Sciatic nerve (tissue), 2 donors: ENCODE results near the gene PDE4C. TPM values are rescaled to one million over a fixed set of nuclear protein-coding genes. Genes with fewer than 3 reads are reported as not detected.

Source experiments
- ATAC-seq: fragments of 200-7000 bp; cut with Tn5 transposase; one replicate; pipeline ENCODE4 v1.9.1; 2020; ENCODE audit warnings: mild to moderate bottlenecking, moderate library complexity
- DNase-seq: peaks from one replicate; pipeline ENCODE4 v3.0.0-alpha.2; 2020; ENCODE audit warnings: low spot score
- intact Hi-C: fragments of 100-400 bp; cut with DNase I; formaldehyde crosslinking; loops from one replicate; pipeline ENCODE4 v1.14.2; 2022
- total RNA-seq: library from RNA; stranded (reverse); fragmentation: NEBNext Ultra II Directional; extraction: Animal tissue kit (Norgen Biotek cat#: 25700); gene quantifications from one replicate; pipeline ENCODE4 v1.2.1, GENCODE V29; 2021
- donor health status: DM: no; HTN: no; CAD: no.
- donor health status: DM: no; HTN: no; CAD: no.

Gene PDE4C
- total RNA-seq, 1 donor from 2014 or later, result 2.1 TPM

- intact Hi-C loops, result no loop called here
- DNase-seq (no peak), ATAC-seq (no peak)
Observed at GRCh38 chr19:18257503-18258470, 31.5 kb upstream of the PDE4C start.

- DNase-seq (no peak), ATAC-seq (no peak)
- intact Hi-C loops, result no loop called here
Observed at GRCh38 chr19:18254546-18255503, 28.6 kb upstream of the PDE4C start.

DNA sequence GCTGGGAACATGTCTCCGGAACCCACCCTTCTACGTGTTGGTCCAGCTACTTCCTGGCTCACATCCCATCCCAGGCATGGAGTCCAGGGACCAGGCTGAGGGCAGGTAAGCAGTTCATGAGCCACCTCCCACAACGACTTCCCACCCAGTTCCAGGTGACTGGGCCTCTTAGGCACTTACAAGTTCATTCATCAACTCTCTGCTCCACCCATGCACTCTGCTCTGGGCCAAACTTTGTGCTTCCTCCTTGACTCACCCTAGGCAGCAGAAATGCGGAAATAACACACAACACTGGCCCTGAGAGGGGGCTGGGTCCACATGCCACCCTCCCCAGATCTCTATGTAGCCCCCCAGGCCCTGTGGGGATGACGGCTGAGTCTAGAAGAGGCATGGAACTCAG is 27.5 kb upstream of the PDE4C start:
- intact Hi-C loops, result no loop called here
- DNase-seq, result no peak
- ATAC-seq, result no peak

DNA sequence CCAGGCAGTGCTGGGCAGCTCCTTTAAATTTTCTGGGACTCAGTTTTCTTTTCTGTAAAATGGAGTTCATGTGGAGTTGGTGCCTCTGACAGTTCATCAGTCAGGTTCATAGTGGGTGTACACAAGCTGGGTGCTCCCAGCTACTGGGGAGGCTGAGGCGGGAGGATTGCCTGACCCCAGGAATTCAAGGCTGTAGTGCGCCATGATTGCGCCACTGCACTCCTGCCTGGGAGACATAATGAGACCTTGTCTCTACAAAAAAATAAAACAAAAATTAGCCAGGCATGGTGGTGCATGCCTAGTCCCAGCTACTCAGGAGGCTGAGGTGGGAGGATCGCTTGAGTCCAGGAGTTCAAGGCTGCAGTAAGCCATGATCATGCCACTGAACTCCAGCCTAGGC is 26.9 kb upstream of the PDE4C start:
- intact Hi-C loops, result no loop called here
- ATAC-seq (no peak), DNase-seq (no peak)

GRCh38 chr19:18252370-18252717 is 26.1 kb upstream of the PDE4C start:
- intact Hi-C loops, result no loop called here
- ATAC-seq, result no peak
- DNase-seq, result no peak

DNA sequence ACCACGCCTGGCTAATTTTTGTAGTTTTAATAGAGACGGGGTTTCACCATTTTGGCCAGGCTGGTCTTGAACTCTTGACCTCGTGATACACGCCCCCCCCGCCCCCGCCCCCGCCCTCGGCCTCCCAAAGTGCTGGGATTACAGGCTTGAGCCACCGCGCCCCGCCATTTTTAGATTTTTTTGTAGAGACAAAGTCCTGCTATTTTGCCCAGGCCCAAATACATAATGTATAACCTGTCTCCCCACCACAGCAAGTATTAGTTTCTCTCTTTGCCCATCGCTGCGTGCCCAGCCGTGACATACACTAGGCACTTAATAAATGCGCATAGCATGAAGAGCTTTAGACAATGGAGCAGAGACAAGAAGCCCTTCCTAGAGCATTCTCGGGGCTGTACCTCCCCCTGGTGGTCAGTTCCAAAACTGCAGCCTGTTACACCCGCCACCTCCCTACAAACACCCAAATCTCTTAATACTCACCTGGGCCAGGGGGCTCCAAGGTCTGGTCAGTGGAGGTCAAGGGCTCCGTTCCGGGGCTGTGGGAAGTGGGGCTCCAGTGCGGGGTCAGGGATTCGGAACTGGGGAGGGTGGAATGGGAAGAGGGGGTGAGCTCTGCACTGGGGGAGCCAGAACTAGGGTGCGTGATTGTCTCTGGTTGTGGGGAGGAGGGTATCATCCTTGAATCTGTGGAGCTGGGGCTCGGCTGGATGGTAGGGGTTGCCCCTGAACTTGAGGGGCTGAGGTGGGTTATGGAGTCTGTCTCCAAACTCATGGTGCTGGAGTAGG is 25.5 kb upstream of the PDE4C start:
- intact Hi-C loops, result no loop called here
- DNase-seq, result peak; percentile 87
- peak; percentile 74 for ATAC-seq

DNA sequence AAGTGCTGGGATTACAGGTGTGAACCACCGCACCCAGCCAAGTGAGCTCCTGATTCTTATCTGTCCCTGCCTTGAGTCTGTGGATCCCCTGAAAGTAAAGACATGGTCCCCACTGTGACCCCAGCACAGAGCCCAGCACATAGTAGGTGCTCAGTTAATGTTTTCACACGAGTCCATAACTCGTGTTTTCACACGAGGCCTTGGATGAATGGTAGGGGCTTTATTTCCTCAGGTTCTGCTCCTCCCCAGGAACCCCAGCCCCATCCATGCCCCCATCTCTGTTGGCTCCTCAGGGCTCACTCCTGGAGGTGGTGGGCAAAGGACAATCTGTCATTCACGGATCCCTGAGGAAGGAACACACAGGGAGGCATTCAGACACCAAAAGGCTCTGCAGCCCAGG is 23.6 kb upstream of the PDE4C start:
- intact Hi-C loops, result loop anchor here (5.0 kb wide), 1 partner anchor 128 kb away; no protein-coding TSS in a partner anchor
- no peak for ATAC-seq
- no peak for DNase-seq

DNA sequence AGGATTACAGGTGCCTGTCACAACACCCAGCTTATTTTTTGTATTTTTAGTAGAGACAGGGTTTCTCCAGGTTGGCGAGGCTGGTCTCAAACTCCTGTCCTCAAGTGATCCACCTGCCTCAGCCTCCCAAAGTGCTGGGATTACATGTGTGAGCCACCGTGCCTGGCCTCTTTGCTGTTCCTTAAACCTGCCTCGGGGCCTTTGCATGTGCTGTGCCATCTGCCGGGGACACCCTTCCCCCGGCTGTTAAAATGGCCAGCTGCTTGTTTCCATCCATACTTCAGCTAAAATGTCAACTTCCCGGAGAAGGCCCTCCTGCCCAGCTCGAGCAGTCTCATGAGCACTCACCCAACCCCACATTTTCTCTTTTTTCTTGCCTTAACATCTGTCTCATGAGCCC is 19.1 kb upstream of the PDE4C start:
- no peak for DNase-seq
- intact Hi-C loops, result loop anchor here (5.0 kb wide), 1 partner anchor 123 kb away; no protein-coding TSS in a partner anchor
- no peak for ATAC-seq

DNA sequence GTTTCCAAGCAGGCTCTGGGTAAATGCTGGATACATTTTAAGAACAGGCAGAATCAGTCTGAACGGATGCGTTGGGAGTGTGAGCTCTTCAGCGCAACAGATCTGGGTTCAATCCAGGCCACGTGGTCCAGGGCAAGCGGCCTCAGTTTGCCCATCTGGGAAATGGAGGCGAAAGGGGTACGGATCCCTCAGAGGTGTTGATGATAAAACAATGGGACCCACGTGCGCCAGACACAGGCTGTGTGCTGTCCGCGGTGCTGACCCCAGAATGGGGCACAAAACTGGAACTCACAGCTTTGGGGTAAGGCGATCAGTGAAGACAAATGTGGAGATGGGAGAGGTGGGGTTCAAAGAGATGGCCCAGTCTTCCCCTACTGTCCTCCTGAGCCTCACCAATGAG is 13.1 kb upstream of the PDE4C start:
- no peak for ATAC-seq
- intact Hi-C loops, result no loop called here
- no peak for DNase-seq

DNA sequence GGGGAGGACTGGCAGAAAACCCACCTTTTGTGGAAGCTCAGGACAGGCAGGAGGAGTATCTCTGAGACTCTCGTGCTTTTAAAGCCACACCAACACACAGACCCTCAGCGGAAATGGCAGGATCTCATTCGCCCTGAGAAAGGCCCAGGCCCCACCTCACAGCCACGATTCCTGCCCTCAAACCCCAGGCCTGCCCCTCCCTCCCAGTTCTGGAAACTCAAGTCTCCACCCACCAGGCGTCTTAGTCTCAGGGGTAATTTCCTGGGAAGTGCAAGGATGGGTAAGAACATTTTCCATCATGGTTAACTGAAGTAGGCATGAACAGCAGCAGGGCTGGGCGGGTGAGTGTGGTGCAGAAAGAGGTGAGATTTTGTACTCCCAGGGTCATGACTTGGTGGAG is 8.0 kb upstream of the PDE4C start:
- intact Hi-C loops, result no loop called here
- DNase-seq, result no peak
- no peak for ATAC-seq

- DNase-seq, result no peak
- ATAC-seq, result peak; percentile 52
- intact Hi-C loops, result no loop called here
Observed at GRCh38 chr19:18233224-18233825, 7.1 kb upstream of the PDE4C start.

GRCh38 chr19:18232540-18233223 is 6.4 kb upstream of the PDE4C start:
- no peak for ATAC-seq
- no peak for DNase-seq
- intact Hi-C loops, result no loop called here

GRCh38 chr19:18231775-18232174 is 5.5 kb upstream of the PDE4C start:
- no peak for ATAC-seq
- intact Hi-C loops, result no loop called here

DNA sequence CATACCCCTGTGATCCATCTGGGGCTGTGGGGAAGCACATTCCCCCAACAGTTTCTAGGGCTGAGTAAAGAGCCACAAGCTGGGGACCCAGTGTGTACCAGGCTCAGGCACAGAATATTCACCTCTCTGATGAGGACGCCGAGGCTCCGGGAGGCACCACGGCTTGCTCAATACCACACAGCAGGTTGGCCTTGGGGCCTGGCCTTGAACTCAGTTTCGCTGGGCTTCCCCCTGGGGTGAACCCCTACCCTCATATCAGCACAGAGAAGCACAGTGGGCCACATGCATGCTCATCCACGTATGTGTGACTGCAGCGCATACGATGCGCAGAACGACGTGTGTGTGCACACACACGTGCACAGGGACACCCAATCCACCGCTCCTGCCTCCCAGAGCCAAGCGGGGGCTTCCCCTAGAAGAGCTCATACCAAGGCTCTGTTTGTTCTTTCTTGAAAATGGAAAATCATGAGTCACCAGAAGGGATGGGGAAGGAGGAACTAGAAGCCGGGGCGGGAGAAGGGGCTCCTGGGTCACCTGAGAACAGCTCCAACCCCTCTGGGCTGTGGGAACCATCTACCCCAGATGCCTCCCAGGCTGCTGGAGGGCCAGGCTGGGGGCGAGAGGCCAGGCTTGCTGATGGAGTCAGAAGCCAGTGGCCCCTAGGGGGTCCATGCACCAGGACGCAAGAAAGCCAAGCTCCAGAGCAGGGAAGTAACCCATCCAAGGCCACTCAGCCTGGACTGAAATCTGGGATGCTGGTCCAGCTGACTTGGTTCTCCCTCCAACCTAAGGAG is 4.9 kb upstream of the PDE4C start:
- ATAC-seq, result no peak
- no peak for DNase-seq
- intact Hi-C loops, result no loop called here

More at GRCh38 chr19:18231775-18232174, 5.5 kb upstream of the PDE4C start:
- no peak for DNase-seq

DNA sequence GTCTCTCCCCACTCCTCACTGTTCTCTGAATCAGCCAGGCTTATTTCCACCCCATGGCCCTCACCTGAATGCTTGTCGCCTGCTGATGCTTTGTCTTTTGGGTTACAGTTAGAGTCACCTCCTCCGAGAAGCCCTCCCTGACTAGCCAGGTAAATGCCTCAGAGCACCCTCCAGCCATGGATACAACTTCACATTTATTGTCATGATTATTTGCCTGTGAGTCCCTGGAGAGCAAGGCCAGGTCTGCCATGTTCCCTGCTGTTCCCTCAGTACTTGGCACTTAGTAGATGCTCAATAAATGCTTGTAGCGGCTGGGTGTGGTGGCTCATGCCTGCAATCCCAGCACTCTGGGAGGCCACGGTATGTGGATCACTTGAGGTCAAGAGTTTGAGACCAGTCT is 3.7 kb upstream of the PDE4C start:
- no peak for DNase-seq
- no peak for ATAC-seq
- intact Hi-C loops, result no loop called here

- intact Hi-C loops, result no loop called here
- DNase-seq (no peak), ATAC-seq (no peak)
Observed at GRCh38 chr19:18229474-18229873, 3.2 kb upstream of the PDE4C start.

- no peak for ATAC-seq
- intact Hi-C loops, result no loop called here
Observed at GRCh38 chr19:18227781-18228271, 1.6 kb upstream of the PDE4C start.

More at GRCh38 chr19:18227781-18228271, 1.6 kb upstream of the PDE4C start:
- no peak for DNase-seq
